ENCODE measurements around the gene TAF11L3. TPM values are rescaled to one million over a fixed set of nuclear protein-coding genes. Genes with fewer than 3 reads are reported as not detected.
"Not testable (repeated sequence)": the region's sequence is repeated elsewhere in the genome, so short reads cannot be mapped to it uniquely, and the experiment has no call there.

Gene TAF11L3
- total and polyA plus RNA-seq, 9 of the 15 experiments (the other 6 are each of a cell fraction or from before 2014, with no cell fraction given) = 0.20 TPM; not detected in 8

DNA sequence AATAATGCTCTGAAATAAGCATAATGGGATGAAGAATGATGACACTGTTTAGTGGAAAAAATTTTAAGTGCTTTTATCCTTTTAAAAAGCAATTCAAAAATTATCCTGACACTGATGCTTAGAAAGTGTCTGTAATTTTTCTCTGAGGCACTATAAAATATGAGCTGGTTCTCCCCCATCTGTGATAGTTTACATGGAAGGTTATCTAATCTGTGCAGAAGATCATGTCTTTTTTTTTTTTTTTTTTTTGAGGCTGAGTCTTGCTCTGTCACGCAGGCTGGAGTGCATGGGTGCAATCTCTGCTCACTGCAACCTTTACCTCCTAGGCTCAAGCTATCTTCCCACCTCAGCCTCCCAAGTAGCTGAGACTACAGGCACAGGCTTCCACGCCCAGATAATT lies 35.4 kb upstream of the TAF11L3 start (continued):
- TF ChIP-seq ZNF436 (CRISPR knock-in tag; IDR thresholded peaks at IDR 0.05) (no peak), TEAD4 (IDR thresholded peaks at IDR 0.05; ENCODE audit: low read length) (peak; percentile 58; the same call in 1 of the 2 replicates), TEAD4 (CRISPR knock-in tag; IDR thresholded peaks at IDR 0.05; ENCODE audit: borderline replicate concordance) (no peak), U2AF2 (optimal IDR thresholded peaks at IDR 0.05; ENCODE audit: low read depth, low read length) (no peak), LARP7 (IDR thresholded peaks at IDR 0.05) (no peak), SMAD1 (IDR thresholded peaks at IDR 0.05; ENCODE audit: low read depth, low read length, partially characterized antibody) (no peak), ARHGAP35 (IDR thresholded peaks at IDR 0.05; ENCODE audit: partially characterized antibody) (no peak), FOXJ2 (tag; IDR thresholded peaks at IDR 0.05) (no peak), MXI1 (IDR thresholded peaks at IDR 0.05; ENCODE audit: low read depth, low read length) (no peak), SMARCE1 (IDR thresholded peaks at IDR 0.05) (peak; percentile 27; the same call in 1 of the 2 replicates), PML (IDR thresholded peaks at IDR 0.05; ENCODE audit: low read length) (no peak), SRSF1 (IDR thresholded peaks at IDR 0.05; ENCODE audit: low read depth, low read length) (no peak), TBL1XR1 (IDR thresholded peaks at IDR 0.05; ENCODE audit: low read length in 2 of 2) (no peak)
- TF ChIP-seq, protein P1, sequence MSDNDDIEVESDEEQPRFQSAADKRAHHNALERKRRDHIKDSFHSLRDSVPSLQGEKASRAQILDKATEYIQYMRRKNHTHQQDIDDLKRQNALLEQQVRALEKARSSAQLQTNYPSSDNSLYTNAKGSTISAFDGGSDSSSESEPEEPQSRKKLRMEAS (CRISPR knock-in tag; IDR thresholded peaks at IDR 0.05) = no peak

DNA sequence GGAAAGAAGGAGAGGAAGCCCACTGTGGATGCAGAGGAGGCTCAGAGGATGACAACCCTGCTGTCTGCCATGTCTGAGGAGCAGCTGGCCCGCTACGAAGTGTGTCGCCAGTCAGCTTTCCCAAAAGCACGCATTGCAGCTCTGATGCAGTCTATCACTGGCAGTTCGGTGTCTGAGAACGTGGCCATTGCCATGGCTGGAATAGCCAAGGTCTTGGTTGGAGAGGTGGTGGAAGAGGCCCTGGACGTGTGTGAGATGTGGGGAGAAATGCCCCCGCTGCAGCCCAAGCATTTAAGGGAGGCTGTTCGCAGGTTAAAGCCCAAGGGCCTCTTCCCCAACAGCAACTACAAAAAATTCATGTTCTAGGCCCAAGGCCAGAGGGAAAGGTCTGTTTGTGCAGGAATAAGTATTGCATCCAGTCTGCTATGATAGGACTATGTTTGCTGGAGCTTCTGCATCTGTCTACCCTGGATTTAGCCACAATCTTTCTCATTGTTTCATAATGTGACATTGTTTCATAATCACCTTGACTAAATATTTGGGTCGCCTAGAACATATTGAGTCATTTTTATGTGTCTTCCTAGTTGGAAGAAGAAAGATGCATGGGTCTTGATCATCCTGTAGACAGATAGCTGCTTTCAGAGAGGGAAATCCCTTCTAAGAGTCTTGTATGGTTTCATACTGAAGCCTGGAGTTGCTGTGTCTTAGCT lies 31.5 kb upstream of the TAF11L3 start:
- H3K4me3 ChIP-seq; H2AFZ ChIP-seq (ENCODE audit: low read depth, low read length); H3K79me2 ChIP-seq (ENCODE audit: control insufficient read depth, insufficient read depth, low read length); H3K27me3 ChIP-seq (ENCODE audit: control insufficient read depth in 2 of 2, insufficient read depth in 2 of 2, low read length in 2 of 2); H3K9me3 ChIP-seq (replicated peaks; ENCODE audit: control insufficient read depth, insufficient read depth, low read depth, low read length); POLR2A ChIA-PET; DNase-seq (ENCODE audit: extremely low read depth in 1 of 4, low spot score in 3 of 4); H3K36me3 ChIP-seq (ENCODE audit: control insufficient read depth, insufficient read depth, low read length); H3K4me1 ChIP-seq (replicated peaks in 1 of 2; ENCODE audit: control insufficient read depth in 2 of 2, insufficient read depth in 2 of 2, low read length in 2 of 2); H3K27ac ChIP-seq (ENCODE audit: extremely low read depth, low read depth, low read length); H3K9ac ChIP-seq (ENCODE audit: insufficient read depth in 1 of 2, low read depth in 2 of 2, low read length in 2 of 2); BruUV-seq (replicated peaks); FAIRE-seq; H3K4me2 ChIP-seq (ENCODE audit: insufficient read depth, low read length); H3K9me1 ChIP-seq (ENCODE audit: control insufficient read depth, insufficient read depth, low read length); intact Hi-C loops (cut with micrococcal nuclease); H4K20me1 ChIP-seq (replicated peaks; ENCODE audit: control insufficient read depth, insufficient read depth, low read length); CTCF ChIA-PET (ENCODE audit: low intra/inter-chr PET ratio); ATAC-seq: not testable (repeated sequence)
- in situ Hi-C loops (cut with MboI) = loop anchor here (10.0 to 25.0 kb wide), 2 partner anchors 108 to 826 kb away; partner anchors contain the start of genes TAF11L10, TAF11L8 and TAF11L9
- 0% methylated on average over 8 of the region's 10 CpGs for WGBS (ENCODE audit: insufficient coverage, low coverage, missing lambda C conversion rate)
